ENCODE measurements around the gene NLRP13. TPM values are rescaled to one million over a fixed set of nuclear protein-coding genes. Genes with fewer than 3 reads are reported as not detected.

Gene NLRP13, protein sequence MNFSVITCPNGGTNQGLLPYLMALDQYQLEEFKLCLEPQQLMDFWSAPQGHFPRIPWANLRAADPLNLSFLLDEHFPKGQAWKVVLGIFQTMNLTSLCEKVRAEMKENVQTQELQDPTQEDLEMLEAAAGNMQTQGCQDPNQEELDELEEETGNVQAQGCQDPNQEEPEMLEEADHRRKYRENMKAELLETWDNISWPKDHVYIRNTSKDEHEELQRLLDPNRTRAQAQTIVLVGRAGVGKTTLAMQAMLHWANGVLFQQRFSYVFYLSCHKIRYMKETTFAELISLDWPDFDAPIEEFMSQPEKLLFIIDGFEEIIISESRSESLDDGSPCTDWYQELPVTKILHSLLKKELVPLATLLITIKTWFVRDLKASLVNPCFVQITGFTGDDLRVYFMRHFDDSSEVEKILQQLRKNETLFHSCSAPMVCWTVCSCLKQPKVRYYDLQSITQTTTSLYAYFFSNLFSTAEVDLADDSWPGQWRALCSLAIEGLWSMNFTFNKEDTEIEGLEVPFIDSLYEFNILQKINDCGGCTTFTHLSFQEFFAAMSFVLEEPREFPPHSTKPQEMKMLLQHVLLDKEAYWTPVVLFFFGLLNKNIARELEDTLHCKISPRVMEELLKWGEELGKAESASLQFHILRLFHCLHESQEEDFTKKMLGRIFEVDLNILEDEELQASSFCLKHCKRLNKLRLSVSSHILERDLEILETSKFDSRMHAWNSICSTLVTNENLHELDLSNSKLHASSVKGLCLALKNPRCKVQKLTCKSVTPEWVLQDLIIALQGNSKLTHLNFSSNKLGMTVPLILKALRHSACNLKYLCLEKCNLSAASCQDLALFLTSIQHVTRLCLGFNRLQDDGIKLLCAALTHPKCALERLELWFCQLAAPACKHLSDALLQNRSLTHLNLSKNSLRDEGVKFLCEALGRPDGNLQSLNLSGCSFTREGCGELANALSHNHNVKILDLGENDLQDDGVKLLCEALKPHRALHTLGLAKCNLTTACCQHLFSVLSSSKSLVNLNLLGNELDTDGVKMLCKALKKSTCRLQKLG
- total RNA-seq, result not detected
- long read RNA-seq, result 0 reads

DNA sequence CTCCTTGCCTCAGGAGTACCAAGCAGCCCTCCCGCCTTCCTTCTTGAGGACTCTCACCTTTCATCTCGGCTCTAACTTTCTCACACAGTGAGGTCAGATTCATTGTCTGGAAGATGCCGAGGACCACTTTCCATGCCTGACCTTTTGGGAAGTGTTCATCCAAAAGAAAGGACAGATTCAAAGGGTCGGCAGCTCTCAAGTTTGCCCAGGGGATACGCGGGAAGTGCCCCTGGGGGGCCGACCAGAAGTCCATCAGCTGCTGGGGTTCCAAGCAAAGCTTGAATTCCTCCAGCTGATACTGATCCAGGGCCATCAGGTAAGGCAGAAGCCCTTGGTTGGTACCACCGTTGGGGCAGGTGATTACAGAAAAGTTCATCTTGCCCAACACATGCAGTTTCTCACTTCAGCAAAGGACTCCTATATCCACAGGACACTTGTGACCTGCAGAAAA, at the start of gene NLRP13:
NLRP13 (minus strand) TSS at position 401 of the 451 bp plus-strand sequence; CDS start at position 376, 25 bp downstream.
- DNase-seq, result no peak
- intact Hi-C loops (cut with DNase I), result no loop called here
- TF ChIP-seq, protein P1, sequence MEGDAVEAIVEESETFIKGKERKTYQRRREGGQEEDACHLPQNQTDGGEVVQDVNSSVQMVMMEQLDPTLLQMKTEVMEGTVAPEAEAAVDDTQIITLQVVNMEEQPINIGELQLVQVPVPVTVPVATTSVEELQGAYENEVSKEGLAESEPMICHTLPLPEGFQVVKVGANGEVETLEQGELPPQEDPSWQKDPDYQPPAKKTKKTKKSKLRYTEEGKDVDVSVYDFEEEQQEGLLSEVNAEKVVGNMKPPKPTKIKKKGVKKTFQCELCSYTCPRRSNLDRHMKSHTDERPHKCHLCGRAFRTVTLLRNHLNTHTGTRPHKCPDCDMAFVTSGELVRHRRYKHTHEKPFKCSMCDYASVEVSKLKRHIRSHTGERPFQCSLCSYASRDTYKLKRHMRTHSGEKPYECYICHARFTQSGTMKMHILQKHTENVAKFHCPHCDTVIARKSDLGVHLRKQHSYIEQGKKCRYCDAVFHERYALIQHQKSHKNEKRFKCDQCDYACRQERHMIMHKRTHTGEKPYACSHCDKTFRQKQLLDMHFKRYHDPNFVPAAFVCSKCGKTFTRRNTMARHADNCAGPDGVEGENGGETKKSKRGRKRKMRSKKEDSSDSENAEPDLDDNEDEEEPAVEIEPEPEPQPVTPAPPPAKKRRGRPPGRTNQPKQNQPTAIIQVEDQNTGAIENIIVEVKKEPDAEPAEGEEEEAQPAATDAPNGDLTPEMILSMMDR (IDR thresholded peaks at IDR 0.05), result no peak
- Histone ChIP-seq H3K27me3 (no peaks in the 10 kb centered on the region), H3K27ac (no peak within 1 kb of the TSS), H3K4me3 (no peak within 1 kb of the TSS), H3K4me1 (no peaks in the 10 kb centered on the region), H3K9me3 (no peaks in the 10 kb centered on the region), H3K36me3 (no peaks in the 10 kb centered on the region)
- ATAC-seq, result no peak

DNA sequence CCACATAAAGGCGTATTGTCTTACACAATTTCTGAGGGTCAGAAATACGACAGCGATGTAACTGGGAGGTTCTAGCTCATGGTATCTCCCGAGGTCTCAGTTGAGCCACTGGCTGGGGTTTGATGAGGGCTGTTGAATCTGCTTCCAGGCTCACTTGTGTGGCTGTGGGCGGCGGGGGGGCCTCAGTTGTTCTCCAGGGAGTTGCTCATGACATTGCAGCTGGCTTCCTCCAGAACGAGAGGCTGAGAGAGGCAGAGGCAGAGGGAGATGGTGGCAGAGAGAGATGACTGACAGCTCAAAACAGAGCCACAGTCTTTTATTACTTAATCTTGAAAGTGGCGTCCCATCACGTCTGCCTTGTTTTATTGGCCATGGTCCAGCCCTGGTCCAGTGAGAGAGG, 48.3 kb upstream of the NLRP13 start:
- intact Hi-C loops (cut with DNase I), result no loop called here
- H3K4me3 ChIP-seq, result no peak overlapping the region
- H3K36me3 ChIP-seq, result no peaks in the 10 kb centered on the region
- no peaks in the 10 kb centered on the region for H3K9me3 ChIP-seq
- ATAC-seq, result no peak
- TF ChIP-seq, protein P1 (IDR thresholded peaks at IDR 0.05), result no peak
- no peak for DNase-seq
- no peak overlapping the region for H3K27ac ChIP-seq
- H3K4me1 ChIP-seq, result no peaks in the 10 kb centered on the region
- H3K27me3 ChIP-seq, result no peaks in the 10 kb centered on the region

DNA sequence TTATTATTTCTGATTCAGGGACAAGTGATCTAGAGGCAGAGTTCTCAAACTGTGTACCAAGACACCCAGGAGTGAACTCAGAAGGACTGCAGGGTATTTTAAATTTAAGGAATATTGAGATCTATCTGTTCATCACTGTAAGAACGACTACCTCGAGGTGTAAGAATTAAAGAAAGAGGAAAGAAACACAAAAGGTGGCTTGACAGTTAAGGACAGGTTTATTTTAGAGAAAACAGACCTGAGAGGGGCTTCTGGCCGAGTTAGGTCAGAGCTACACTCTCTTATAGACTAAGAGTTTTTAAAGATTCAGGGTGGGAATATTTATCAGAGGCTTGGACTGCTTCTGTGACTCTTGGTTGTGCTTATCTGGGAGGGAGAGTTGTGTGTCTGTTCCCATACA, 41.8 kb upstream of the NLRP13 start:
- Histone ChIP-seq H3K4me1 (no peaks in the 10 kb centered on the region), H3K9me3 (no peaks in the 10 kb centered on the region), H3K27ac (no peak overlapping the region), H3K36me3 (no peaks in the 10 kb centered on the region), H3K27me3 (no peaks in the 10 kb centered on the region), H3K4me3 (no peak overlapping the region)
- TF ChIP-seq, protein P1 (IDR thresholded peaks at IDR 0.05), result no peak
- DNase-seq (no peak), ATAC-seq (no peak)
- intact Hi-C loops (cut with DNase I), result no loop called here

DNA sequence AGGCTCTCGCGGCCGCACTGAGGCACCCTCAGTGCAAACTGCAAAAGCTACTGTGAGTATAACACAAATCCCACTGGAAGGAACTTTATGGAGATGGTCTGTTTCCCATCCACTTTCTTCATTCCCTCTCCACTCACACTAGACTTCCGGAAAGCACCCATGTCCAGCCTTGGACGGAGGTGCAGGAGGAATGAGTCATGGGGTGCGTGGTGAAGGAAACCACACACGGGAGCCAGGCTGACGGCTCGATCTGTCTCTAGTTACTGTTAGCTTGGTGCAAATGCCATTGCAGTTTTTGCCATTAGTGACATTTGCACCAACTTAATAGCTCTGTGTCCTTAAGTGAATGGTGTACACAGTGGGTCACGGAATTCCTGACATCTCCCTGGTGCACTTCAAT, 30.1 kb upstream of the NLRP13 start:
- Histone ChIP-seq H3K4me3 (no peak overlapping the region), H3K27me3 (no peaks in the 10 kb centered on the region), H3K4me1 (no peaks in the 10 kb centered on the region), H3K9me3 (no peaks in the 10 kb centered on the region), H3K36me3 (no peaks in the 10 kb centered on the region), H3K27ac (no peak overlapping the region)
- no peak for ATAC-seq
- intact Hi-C loops (cut with DNase I), result no loop called here
- TF ChIP-seq, protein P1 (IDR thresholded peaks at IDR 0.05), result no peak
- DNase-seq, result no peak

DNA sequence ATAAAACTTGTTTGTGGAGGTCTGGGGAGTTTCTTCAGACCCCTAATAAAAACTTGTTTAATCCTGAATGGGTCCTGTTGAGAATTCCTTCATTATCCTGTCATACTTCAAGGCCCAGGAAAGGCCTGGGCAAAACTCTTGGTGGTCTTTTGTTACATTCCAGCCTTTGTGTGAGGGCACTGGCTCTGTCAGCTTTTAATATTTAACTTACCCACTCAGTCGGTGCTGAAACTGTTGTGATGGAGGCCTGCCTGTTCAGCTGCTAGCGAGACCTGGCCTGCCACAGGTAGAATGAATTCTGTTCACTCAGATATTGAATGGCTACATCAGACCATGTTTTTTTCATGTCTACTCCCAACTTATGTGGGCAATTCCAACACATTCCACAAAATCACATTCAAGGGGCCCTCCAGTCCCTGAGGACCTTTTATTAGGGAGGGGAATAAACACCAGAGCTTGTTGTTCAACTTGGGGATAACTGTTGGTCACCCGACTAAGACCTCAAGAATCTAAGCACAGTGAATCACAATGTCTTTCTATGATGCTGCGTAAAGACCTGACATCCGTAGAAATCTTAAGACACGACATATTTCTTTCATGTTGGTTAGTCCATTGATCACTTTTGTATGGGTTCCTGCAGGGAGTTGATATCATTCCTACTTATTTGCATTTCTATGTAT, 28.0 kb upstream of the NLRP13 start:
- Histone ChIP-seq H3K4me3 (no peak overlapping the region), H3K4me1 (no peaks in the 10 kb centered on the region), H3K9me3 (no peaks in the 10 kb centered on the region), H3K36me3 (no peaks in the 10 kb centered on the region), H3K27ac (no peak overlapping the region), H3K27me3 (no peaks in the 10 kb centered on the region)
- DNase-seq (no peak), ATAC-seq (no peak)
- TF ChIP-seq, protein P1 (IDR thresholded peaks at IDR 0.05), result no peak
- intact Hi-C loops (cut with DNase I), result no loop called here
